HepG2 (cell line): ENCODE results near the gene NFE2L3. TPM values are rescaled to one million over a fixed set of nuclear protein-coding genes. Genes with fewer than 3 reads are reported as not detected.
A peak's percentile ranks its signal among the peaks of the same experiment; 100 is the strongest.

ENCODE experiments used
- ATAC-seq: fragments of 200-7000 bp; cut with Tn5 transposase; 3 replicates; pipeline ENCODE4 v1.9.1; 2020; ENCODE audit warnings: mild to moderate bottlenecking, moderate library complexity
- BruUV-seq: library from RNA; stranded (reverse); fragments of 400-500 nt; replicated peaks from 2 replicates; lab custom pipeline; 2021; lab: Mats Ljungman, UMichigan
- CTCF ChIA-PET: fragments of 300-600 bp; formaldehyde crosslinking; extraction: SDS; loops from one replicate; lab custom pipeline; 2021; ENCODE audit warnings: low total read pairs, inconsistent platforms, low intra/inter-chr PET ratio; lab: Yijun Ruan, JAX
- POLR2A ChIA-PET: fragments of 350-600 bp; sonication (Branson Sonifier 250); formaldehyde crosslinking; loops from one replicate; lab custom pipeline; 2020; ENCODE audit warnings: antibody characterized with exemption, inconsistent platforms; lab: Yijun Ruan, JAX
- DNase-seq: peaks from one replicate; pipeline ENCODE4 v3.0.0-alpha.2; 2015; ENCODE audit warnings: low spot score
- FAIRE-seq: peaks from 3 replicates; lab custom pipeline; 2011; peaks lifted over from hg19 to GRCh38; lab: Jason Lieb, UNC
- H2AFZ ChIP-seq: one replicate; pipeline ENCODE4 v1.6.1; 2011; ENCODE audit warnings: low read length, inconsistent platforms
- H3K27ac ChIP-seq: fragments of 300-600 bp; 3 replicates; pipeline ENCODE4 v1.8.0; 2011; ENCODE audit warnings: mixed run types, mild to moderate bottlenecking, mixed read lengths, low read length, inconsistent platforms; ENCODE audit not compliant: insufficient read depth; ENCODE audit errors: extremely low read length
- H3K27me3 ChIP-seq, 2 experiments: fragments of 200-600 bp in 1 of 2; 2 replicates in 1 of 2; 3 replicates in 1 of 2; pipeline versions ENCODE4 v1.6.0 to v1.8.0; 2011; ENCODE audit warnings: low read length in 2 of 2, mild to moderate bottlenecking in 2 of 2, moderate library complexity in 2 of 2, inconsistent platforms in 1 of 2; ENCODE audit not compliant: insufficient read depth in 2 of 2, control insufficient read depth in 1 of 2
- H3K36me3 ChIP-seq, 2 experiments: fragments of 200-600 bp in 1 of 2; replicated peaks in 1 of 2; 2 replicates in 1 of 2; 3 replicates in 1 of 2; pipeline versions ENCODE4 v1.5.1 to v1.8.0; 2011; ENCODE audit warnings: low read length in 2 of 2, inconsistent platforms in 1 of 2; ENCODE audit not compliant: insufficient read depth in 2 of 2, control insufficient read depth in 1 of 2
- H3K4me1 ChIP-seq: 2 replicates; pipeline ENCODE4 v1.5.1; 2012; ENCODE audit warnings: low read length, inconsistent platforms; ENCODE audit not compliant: insufficient read depth
- H3K4me2 ChIP-seq: 2 replicates; pipeline ENCODE4 v1.6.0; 2011; ENCODE audit warnings: low read depth, low read length, inconsistent platforms
- H3K4me3 ChIP-seq, 3 experiments: fragments of 200-600 bp in 1 of 3; sonication (generic), shearing (Covaris generic) in 1 of 3; replicated peaks in 1 of 3; 2 replicates each; pipeline ENCODE4 v1.5.1; 2011 to 2016; ENCODE audit warnings: low read length in 3 of 3, inconsistent platforms in 2 of 3, low read depth in 2 of 3, mild to moderate bottlenecking in 2 of 3, control low read depth in 1 of 3, mixed read lengths in 1 of 3; ENCODE audit not compliant: insufficient read depth in 1 of 3
- H3K79me2 ChIP-seq: one replicate; pipeline ENCODE4 v1.6.1; 2011; ENCODE audit warnings: low read length, inconsistent platforms; ENCODE audit not compliant: insufficient read depth
- H3K9ac ChIP-seq: 2 replicates; pipeline ENCODE4 v1.6.0; 2011; ENCODE audit warnings: mild to moderate bottlenecking, low read depth, low read length, inconsistent platforms; ENCODE audit not compliant: insufficient read depth
- H3K9me3 ChIP-seq: 2 replicates; pipeline ENCODE4 v1.5.1; 2012; ENCODE audit warnings: mild to moderate bottlenecking, low read length
- H4K20me1 ChIP-seq: 2 replicates; pipeline ENCODE4 v1.6.0; 2011; ENCODE audit warnings: inconsistent platforms, mild to moderate bottlenecking, low read length, moderate library complexity; ENCODE audit not compliant: insufficient read depth
- AGO2 ChIP-seq: fragments of 200-400 bp; formaldehyde crosslinking; optimal IDR thresholded peaks from 2 replicates; pipeline ENCODE3; 2017; ENCODE audit warnings: mild to moderate bottlenecking, low read depth, low read length, moderate library complexity
- FIP1L1 ChIP-seq: fragments of 200-400 bp; formaldehyde crosslinking; IDR thresholded peaks from 2 replicates; pipeline ENCODE4 v1.6.1; 2018; ENCODE audit warnings: low read depth, mild to moderate bottlenecking, low read length, moderate library complexity, borderline replicate concordance; ENCODE audit not compliant: insufficient read depth
- FOXK2 ChIP-seq: fragments of 450-650 bp; IDR thresholded peaks from 2 replicates; pipeline ENCODE4 v1.6.1; 2016
- HBP1 ChIP-seq: IDR thresholded peaks from 2 replicates; pipeline ENCODE4 v1.6.1; 2016; ENCODE audit warnings: low read depth, control low read depth
- HNRNPK ChIP-seq: fragments of 200-400 bp; formaldehyde crosslinking; IDR thresholded peaks from 2 replicates; pipeline ENCODE4 v1.6.1; 2018; ENCODE audit warnings: low read length, low read depth, moderate library complexity, mild to moderate bottlenecking; ENCODE audit not compliant: poor library complexity, severe bottlenecking
- NR3C1 ChIP-seq: sonication (generic); formaldehyde crosslinking; IDR thresholded peaks from 2 replicates; pipeline ENCODE4 v1.4.0; 2020; ENCODE audit warnings: missing genetic modification reagents
- POLR2A ChIP-seq, 2 experiments: IDR thresholded peaks; 2 replicates each; pipeline ENCODE4 v1.6.1; 2011; ENCODE audit warnings: low read depth in 2 of 2, low read length in 2 of 2, mild to moderate bottlenecking in 1 of 2, moderate library complexity in 1 of 2; ENCODE audit not compliant: insufficient read depth in 1 of 2
- RBFOX2 ChIP-seq: fragments of 200-400 bp; formaldehyde crosslinking; IDR thresholded peaks from 2 replicates; pipeline ENCODE4 v1.6.1; 2017; ENCODE audit warnings: low read depth, mild to moderate bottlenecking, low read length
- SETDB1 ChIP-seq: sonication (generic); formaldehyde crosslinking; IDR thresholded peaks from 2 replicates; pipeline ENCODE4 v1.5.1; 2020; ENCODE audit warnings: missing genetic modification reagents, mild to moderate bottlenecking, borderline replicate concordance
- SP1 ChIP-seq, 2 experiments: fragments of 450-650 bp in 1 of 2; sonication (generic) in 1 of 2; formaldehyde crosslinking in 1 of 2; IDR thresholded peaks; 2 replicates each; pipeline versions ENCODE4 v1.4.0 to v1.6.1; 2016 to 2020; ENCODE audit warnings: missing genetic modification reagents in 1 of 2
- TARDBP ChIP-seq: sonication (generic); formaldehyde crosslinking; IDR thresholded peaks from 2 replicates; pipeline ENCODE4 v1.8.0; 2022; ENCODE audit warnings: mild to moderate bottlenecking, missing genetic modification reagents
- TRIM24 ChIP-seq: sonication (generic); formaldehyde crosslinking; IDR thresholded peaks from 2 replicates; pipeline ENCODE4 v1.8.0; 2022; ENCODE audit warnings: mild to moderate bottlenecking, missing genetic modification reagents
- ZNF543 ChIP-seq: sonication (generic); formaldehyde crosslinking; IDR thresholded peaks from 2 replicates; pipeline ENCODE4 v1.4.0; 2020; ENCODE audit warnings: mild to moderate bottlenecking, missing genetic modification reagents
- ZSCAN25 ChIP-seq: sonication (generic); formaldehyde crosslinking; IDR thresholded peaks from 2 replicates; pipeline ENCODE4 v1.8.0; 2022; ENCODE audit warnings: mild to moderate bottlenecking, missing genetic modification reagents
- whole genome bisulfite sequencing: methylation state at CpG from one replicate; pipeline ENCODE4 v1.1.6; 2017; ENCODE audit warnings: low lambda C conversion rate; 5-methylcytosine and 5-hydroxymethylcytosine counted together
- in situ Hi-C: cut with HindIII; loops from 2 replicates; pipeline ENCODE4 v1.10.0; 2017; ENCODE audit warnings: low pct_unique_long_range_greater_than_20kb; ENCODE audit not compliant: extremely low pct_ligation_motif_present
- intact Hi-C: fragments of 100-400 bp; cut with micrococcal nuclease; formaldehyde crosslinking; loops from one replicate; pipeline ENCODE4 v1.10.0; 2022; ENCODE audit not compliant: unreplicated experiment
- polyA plus RNA-seq, 8 experiments: library from polyadenylated mRNA; depleted of rRNA in 3 of 8; stranded (reverse) in 7 of 8; unstranded in 1 of 8; fragments of >200 nt; fragmentation: Illumina TruSeq in 4 of 8; extraction: Trizol in 4 of 8; gene quantifications; 2 replicates each; pipeline versions ENCODE4 v1.2.1 to v1.2.3, GENCODE V29; 2011 to 2016; ENCODE audit warnings: low read depth in 4 of 8, missing spikeins in 1 of 8, mixed read lengths in 1 of 8; ENCODE audit not compliant: insufficient read depth in 1 of 8
- total RNA-seq, 5 experiments: library from RNA; depleted of rRNA; stranded (reverse); fragments of >200 nt; fragmentation: Illumina TruSeq; extraction: Trizol; gene quantifications; 2 replicates each; pipeline ENCODE4 v1.2.3, GENCODE V29; 2016; ENCODE audit warnings: low read depth in 1 of 5

The NFE2L3 gene
- total and polyA plus RNA-seq, 2 of the 13 experiments (the other 11 are each of a cell fraction or from before 2014, with no cell fraction given), result 11.4 to 19.4 TPM

DNA sequence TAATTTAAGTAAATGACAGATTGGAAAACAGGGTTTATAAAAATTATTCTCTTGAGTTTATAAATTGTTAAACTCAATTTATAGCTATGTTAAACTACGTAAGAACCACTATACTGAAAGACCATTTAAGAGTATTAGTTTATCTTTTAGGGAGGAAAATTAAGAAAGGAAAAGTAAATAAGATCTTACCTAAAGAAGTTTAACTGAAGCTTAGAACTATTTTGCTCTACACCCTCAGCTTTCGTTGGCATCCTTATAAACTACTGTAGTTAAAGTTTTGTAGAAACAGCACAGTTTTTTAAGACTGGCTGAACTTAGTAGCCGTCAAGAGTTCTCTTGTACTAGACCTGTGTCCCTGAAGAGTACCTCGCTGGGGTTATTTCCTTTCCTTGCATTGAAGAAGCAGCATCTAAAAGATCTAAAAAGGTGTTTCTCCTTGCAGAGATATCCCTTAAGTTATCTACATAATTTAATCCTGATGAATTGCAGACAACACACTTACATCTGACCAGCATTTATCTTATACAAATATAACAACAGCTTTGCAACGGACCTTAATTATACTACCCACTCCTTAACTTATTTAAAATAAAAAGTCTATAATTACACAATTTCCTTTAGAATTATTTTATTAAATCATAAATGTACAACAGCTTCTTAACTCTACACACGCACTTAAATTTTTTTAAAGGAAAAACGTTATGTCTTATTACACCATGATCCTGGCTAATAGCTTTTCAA, 39.4 kb downstream of the NFE2L3 start:
- Histone ChIP-seq H3K36me3 (peaks cover 20 to 65% of the 10 kb centered on the region in 2 experiments), H3K27ac (no peak overlapping the region), H3K4me2 (no peak overlapping the region), H3K27me3 (no peaks in the 10 kb centered on the region), H2AFZ (no peak overlapping the region), H3K9me3 (no peaks in the 10 kb centered on the region), H3K79me2 (peaks cover 35% of the 10 kb centered on the region), H3K4me3 (no peak overlapping the region), H4K20me1 (peaks cover 87% of the 10 kb centered on the region), H3K4me1 (peaks cover 40% of the 10 kb centered on the region), H3K9ac (no peak overlapping the region)
- ChIA-PET CTCF (no interaction called here), POLR2A (interaction anchor here (1.5 to 2.3 kb wide), 2 partner anchors 9 to 10 kb away, joined by 7 to 13 read pairs; partner anchors contain the start of genes CBX3 and HNRNPA2B1)
- FAIRE-seq (no peak), DNase-seq (no peak), ATAC-seq (no peak)
- TF ChIP-seq SETDB1 (no peak), AGO2 (peak; percentile 68), TARDBP (CRISPR knock-in tag) (no peak), RBFOX2 (peak; percentile 64; the same call in 1 of the 2 replicates), NR3C1 (CRISPR knock-in tag) (no peak), HNRNPK (peak; percentile 68), FOXK2 (no peak), SP1 (IDR thresholded peaks at IDR 0.05) (no peak), SP1 (CRISPR knock-in tag; IDR thresholded peaks at IDR 0.05) (no peak), FIP1L1 (no peak), HBP1 (CRISPR knock-in tag) (no peak), ZNF543 (CRISPR knock-in tag) (no peak), POLR2A (IDR thresholded peaks at IDR 0.05; ENCODE audit: insufficient read depth in 1 of 2, low read depth in 2 of 2, low read length in 2 of 2) (0 out of 4 replicates have a peak, but pooled peaks of 1 of the 2 experiments have one; percentile 12), TRIM24 (CRISPR knock-in tag) (no peak), ZSCAN25 (CRISPR knock-in tag) (no peak)
- in situ Hi-C loops (no loop called here), intact Hi-C loops (no loop called here)
- WGBS, result 97% methylated on average over 7 of the region's 7 CpGs
- no TSS peak for BruUV-seq
